A549 (cell line): ENCODE data around the gene ZNF507. TPM values are rescaled to one million over a fixed set of nuclear protein-coding genes. Genes with fewer than 3 reads are reported as not detected.
"Not testable (repeated sequence)": the region's sequence is repeated elsewhere in the genome, so short reads cannot be mapped to it uniquely, and the experiment has no call there.

Experiments
- ATAC-seq, 2 experiments: fragments of 200-7000 bp in 1 of 2; fragments of >200 bp in 1 of 2; cut with Nextera tagmentation in 1 of 2; cut with Tn5 transposase in 1 of 2; 3 replicates each; pipeline versions ENCODE4 v1.8.0 to v1.9.1; 2018 to 2020; ENCODE audit warnings: mild to moderate bottlenecking in 1 of 2, moderate library complexity in 1 of 2
- CTCF ChIA-PET: fragments of 300-600 bp; sonication (Branson Sonifier 250); formaldehyde crosslinking; extraction: SDS; loops from one replicate; lab custom pipeline; 2021; ENCODE audit warnings: antibody characterized with exemption, inconsistent platforms; lab: Yijun Ruan, JAX
- POLR2A ChIA-PET: fragments of 350-600 bp; formaldehyde crosslinking; extraction: SDS; loops from one replicate; lab custom pipeline; 2021; ENCODE audit warnings: antibody characterized with exemption, inconsistent platforms; lab: Yijun Ruan, JAX
- DNase-seq, 2 experiments: peaks; one replicate each; pipeline versions ENCODE4 v3.0.0 to v3.0.0-alpha.2; 2011 to 2016; ENCODE audit warnings: low read depth in 1 of 2, low spot score in 1 of 2
- FAIRE-seq: peaks from 2 replicates; lab custom pipeline; 2011; peaks lifted over from hg19 to GRCh38; lab: Jason Lieb, UNC
- H3K27ac ChIP-seq, 2 experiments: fragments of >200 bp; sonication (Bioruptor Twin); formaldehyde crosslinking; 3 replicates each; pipeline ENCODE4 v1.5.1; 2016 to 2017
- H3K4me1 ChIP-seq: fragments of >200 bp; sonication (Bioruptor Twin); formaldehyde crosslinking; 3 replicates; pipeline ENCODE4 v1.6.1; 2016
- H3K4me2 ChIP-seq: fragments of >200 bp; sonication (Bioruptor Twin); formaldehyde crosslinking; 3 replicates; pipeline ENCODE4 v1.6.1; 2016
- H3K4me3 ChIP-seq: fragments of >200 bp; sonication (Bioruptor Twin); formaldehyde crosslinking; 3 replicates; pipeline ENCODE4 v1.5.1; 2016
- H3K9me3 ChIP-seq: fragments of >200 bp; sonication (Bioruptor Twin); formaldehyde crosslinking; 3 replicates; pipeline ENCODE4 v1.6.1; 2016
- CTCF ChIP-seq: fragments of >200 bp; sonication (Bioruptor Twin); formaldehyde crosslinking; IDR thresholded peaks from 3 replicates; pipeline ENCODE4 v1.5.1; 2016
- HMGXB4 ChIP-seq: fragments of 250-450 bp; sonication (Bioruptor Pico); IDR thresholded peaks from 2 replicates; pipeline ENCODE4 v1.5.0; 2021; ENCODE audit warnings: mild to moderate bottlenecking, moderate library complexity, borderline replicate concordance
- HOXA7 ChIP-seq: fragments of 250-450 bp; sonication (Bioruptor Pico); IDR thresholded peaks from 2 replicates; pipeline ENCODE4 v1.5.0; 2020; ENCODE audit warnings: mild to moderate bottlenecking, moderate library complexity
- JUN ChIP-seq, 2 experiments: fragments of >200 bp; sonication (Bioruptor Twin); formaldehyde crosslinking; IDR thresholded peaks; 2 replicates in 1 of 2; 3 replicates in 1 of 2; pipeline ENCODE4 v1.6.1; 2016 to 2017
- MAFK ChIP-seq: fragments of 450-650 bp; IDR thresholded peaks from 2 replicates; pipeline ENCODE4 v1.6.1; 2014; ENCODE audit not compliant: partially characterized antibody
- POLR2AphosphoS2 ChIP-seq: conservative IDR thresholded peaks from 2 replicates; pipeline ENCODE4 v1.6.1; 2012; ENCODE audit warnings: low read length, improper control_type of control experiment, inconsistent platforms
- RAD21 ChIP-seq, 2 experiments: fragments of >200 bp in 1 of 2; sonication (Bioruptor Twin) in 1 of 2; formaldehyde crosslinking in 1 of 2; IDR thresholded peaks in 1 of 2; conservative IDR thresholded peaks in 1 of 2; 2 replicates in 1 of 2; 3 replicates in 1 of 2; pipeline ENCODE4 v1.6.1; 2012 to 2018; ENCODE audit warnings: inconsistent platforms in 1 of 2
- SMC3 ChIP-seq: fragments of >200 bp; sonication (Bioruptor Twin); formaldehyde crosslinking; IDR thresholded peaks from 3 replicates; pipeline ENCODE4 v1.6.1; 2018; ENCODE audit warnings: inconsistent platforms
- TFCP2L1 ChIP-seq: fragments of 250-450 bp; sonication (Bioruptor Pico); IDR thresholded peaks from 2 replicates; pipeline ENCODE4 v1.5.0; 2021; ENCODE audit warnings: mild to moderate bottlenecking
- ZC3H11A ChIP-seq: fragments of 450-650 bp; IDR thresholded peaks from 2 replicates; pipeline ENCODE4 v1.6.1; 2014; ENCODE audit warnings: antibody characterized with exemption, mild to moderate bottlenecking
- ZFP36 ChIP-seq: fragments of 450-650 bp; IDR thresholded peaks from 2 replicates; pipeline ENCODE4 v1.6.1; 2014; ENCODE audit warnings: borderline replicate concordance; ENCODE audit not compliant: partially characterized antibody
- WGBS: methylation state at CpG from one replicate; pipeline ENCODE4 v1.1.6; 2017; ENCODE audit errors: missing lambda C conversion rate; 5-methylcytosine and 5-hydroxymethylcytosine counted together
- polyA plus RNA-seq, 4 experiments: library from polyadenylated mRNA; depleted of rRNA in 3 of 4; stranded (reverse); fragments of >200 nt; fragmentation: RNase III in 1 of 4; extraction: RNeasy Plus Mini Kit Qiagen cat#74134 plus additional on column Dnase treatment in 1 of 4; gene quantifications; 2 replicates in 3 of 4; 3 replicates in 1 of 4; pipeline ENCODE4 v1.2.3, GENCODE V29; 2011 to 2017

ZNF507 gene
- polyA plus RNA-seq, 2 of the 4 experiments (the other 2 are of a cell fraction) = 14.6 to 49.8 TPM

DNA sequence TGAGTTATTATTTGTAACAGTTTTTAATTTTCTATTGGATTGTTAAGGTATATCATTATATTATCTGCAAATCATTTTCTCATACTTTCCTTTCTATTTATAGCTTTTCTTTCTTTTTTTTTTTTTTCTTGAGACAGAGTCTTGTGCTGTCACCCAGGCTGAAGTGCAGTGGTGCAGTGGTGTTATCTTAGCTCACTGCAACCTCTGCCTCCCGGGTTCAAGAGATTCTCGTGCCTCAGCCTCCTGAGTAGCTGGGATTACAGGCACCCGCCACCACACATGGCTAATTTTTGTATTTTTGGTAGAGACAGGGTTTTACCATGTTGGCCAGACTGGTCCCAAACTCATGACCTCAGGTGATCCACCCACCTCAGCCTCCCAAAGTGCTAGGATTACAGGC, 29.0 kb downstream of the ZNF507 start:
- Histone ChIP-seq H3K4me2 (peak overlapping the region; percentile 86), H3K4me3 (peak overlapping the region; percentile 10; the same call in 1 of the 3 replicates), H3K4me1 (peaks cover 49% of the 10 kb centered on the region), H3K27ac (peak overlapping the region; percentile 71 to 89)
- peak; percentile 73; the same call in 1 of the 2 replicates for TF ChIP-seq TFCP2L1 (CRISPR knock-in tag)
- not testable (repeated sequence) for DNase-seq, FAIRE-seq, ATAC-seq, H3K9me3 ChIP-seq
- 17% methylated on average over 3 of the region's 3 CpGs for WGBS
- CTCF ChIA-PET = interaction anchor here (0.6 to 7.8 kb wide), 16 partner anchors 9 to 1705 kb away, joined by 3 to 122 read pairs (median 5); partner anchors contain the start of gene ZNF507
- POLR2A ChIA-PET = interaction anchor here (0.6 to 2.9 kb wide), 11 partner anchors 10 to 1688 kb away, joined by 3 to 36 read pairs (median 4); partner anchors contain the start of genes ANKRD27, DPY19L3, PDCD5 and RGS9BP

- H3K9me3 ChIP-seq, H3K4me2 ChIP-seq, ATAC-seq, H3K4me3 ChIP-seq: not testable (repeated sequence)
- ChIA-PET CTCF (interaction anchor here (0.7 to 7.8 kb wide), 16 partner anchors 8 to 1694 kb away, joined by 3 to 122 read pairs (median 4); no protein-coding TSS in a partner anchor), POLR2A (interaction anchor here (0.9 kb wide), 1 partner anchor 28 kb away, joined by 3 read pairs; the partner anchor contains the start of gene DPY19L3)
- WGBS = 83% methylated on average over 9 of the region's 9 CpGs
- FAIRE-seq (peak; percentile 18), DNase-seq (peak in 1 of 2 experiments; percentile 77)
- 0 out of 5 replicates have a peak, but pooled peaks of 1 of the 2 experiments have one; percentile 28 for TF ChIP-seq JUN (IDR thresholded peaks at IDR 0.05)
- TF ChIP-seq CTCF = peak; percentile 75
- peak; percentile 81 to 88 for TF ChIP-seq RAD21 (conservative IDR thresholded peaks at IDR 0.05 in 1 of 2, IDR thresholded peaks at IDR 0.05 in 1 of 2)
- TF ChIP-seq SMC3 = peak; percentile 83
- peaks cover 44% of the 10 kb centered on the region for H3K4me1 ChIP-seq
- H3K27ac ChIP-seq = peak overlapping the region; percentile 12 to 63; a peak in 4 of 6 replicates
These were observed 31.7 kb downstream of the ZNF507 start for GRCh38 chr19:32377088-32377487.

DNA sequence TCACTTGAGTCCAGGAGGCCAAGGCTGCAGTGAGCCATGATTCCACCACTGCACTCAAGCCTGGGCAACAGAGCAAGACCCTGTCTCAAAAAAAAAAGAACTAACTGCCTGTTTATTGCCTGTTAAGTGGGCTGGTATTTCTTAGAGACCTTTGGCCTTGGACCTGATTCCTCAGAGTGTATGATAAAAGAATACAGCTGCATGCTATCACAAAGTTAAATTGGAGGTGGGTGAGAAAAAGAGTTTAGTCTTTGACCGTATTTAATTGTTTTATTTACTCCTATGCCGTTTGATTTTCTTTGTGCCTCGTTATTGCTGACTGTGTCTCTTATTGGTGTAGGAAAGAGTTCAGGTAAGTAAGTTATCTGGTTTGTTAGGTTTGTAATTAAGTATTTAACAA, 34.9 kb downstream of the ZNF507 start:
- Histone ChIP-seq H3K27ac (no peak overlapping the region), H3K4me2 (no peak overlapping the region), H3K4me3 (no peak overlapping the region), H3K4me1 (peaks cover 17% of the 10 kb centered on the region), H3K9me3 (no peaks in the 10 kb centered on the region)
- WGBS = 91% methylated on average over 3 of the region's 3 CpGs
- DNase-seq (no peak), FAIRE-seq (no peak), ATAC-seq (no peak)
- no peak for TF ChIP-seq ZC3H11A
- TF ChIP-seq MAFK = peak; percentile 59
- CTCF ChIA-PET = interaction anchor here (0.8 to 7.8 kb wide), 4 partner anchors 23 to 189 kb away, joined by 3 to 122 read pairs (median 6); no protein-coding TSS in a partner anchor
- POLR2A ChIA-PET = interaction anchor here (0.9 kb wide), 1 partner anchor 25 kb away, joined by 3 read pairs; the partner anchor contains the start of gene DPY19L3

DNA sequence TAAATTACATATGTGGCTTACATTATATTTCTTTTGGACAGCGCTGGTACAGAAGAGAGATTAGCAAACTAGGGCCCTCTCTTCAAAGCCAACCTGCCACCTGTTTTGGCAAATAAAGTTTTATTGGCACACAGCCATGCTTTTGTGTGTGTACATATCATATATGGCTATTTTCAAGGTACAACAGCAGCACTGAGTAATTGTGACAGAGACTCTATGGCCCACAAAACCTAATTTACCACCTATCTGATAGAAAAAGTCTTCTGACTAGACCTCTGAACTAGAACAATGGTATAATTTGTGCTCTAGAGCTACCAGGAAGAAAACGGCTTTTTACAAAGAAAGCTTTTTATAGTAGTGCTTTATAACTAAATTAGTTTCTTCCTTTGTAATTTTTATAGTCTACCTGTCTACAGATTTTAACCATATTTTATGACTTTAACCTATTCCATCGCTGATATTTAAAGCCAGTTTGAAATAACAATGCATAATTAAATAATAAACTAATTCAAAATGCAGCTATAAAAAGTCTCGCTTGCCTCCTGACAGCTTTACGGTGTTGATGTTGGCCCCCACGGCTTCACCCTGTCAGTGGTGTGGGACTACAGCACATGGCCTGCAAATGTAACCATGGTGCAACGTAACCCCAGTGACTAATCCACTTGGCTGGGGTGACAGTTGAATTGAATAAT, 42.4 kb downstream of the ZNF507 start:
- no peaks in the 10 kb centered on the region for H3K4me1 ChIP-seq
- H3K27ac ChIP-seq = no peak overlapping the region
- no peak for DNase-seq
- CTCF ChIA-PET = interaction anchor here (1.0 to 2.3 kb wide), 14 partner anchors 8 to 1705 kb away, joined by 3 to 8 read pairs (median 4); partner anchors contain the start of gene DPY19L3
- H3K9me3 ChIP-seq = no peaks in the 10 kb centered on the region
- 0 out of 2 replicates have a peak, but pooled peaks have one; percentile 39 for TF ChIP-seq HOXA7 (CRISPR knock-in tag)
- no peak for TF ChIP-seq POLR2AphosphoS2
- no peak for TF ChIP-seq HMGXB4 (CRISPR knock-in tag)
- no peak for TF ChIP-seq ZFP36
- no peak for ATAC-seq
- WGBS = 88% methylated on average over 7 of the region's 7 CpGs
- H3K4me2 ChIP-seq = no peak overlapping the region
- H3K4me3 ChIP-seq = no peak overlapping the region
- no peak for FAIRE-seq
- POLR2A ChIA-PET = interaction anchor here (1.4 to 4.7 kb wide), 3 partner anchors 14 to 42 kb away, joined by 4 to 26 read pairs (median 8); partner anchors contain the start of genes DPY19L3 and ZNF507
